NK-92 (cell line): ENCODE measurements around the gene SLC36A1.

Source experiments
- DNase-seq: peaks from one replicate; lab custom pipeline; 2025; ENCODE audit not compliant: unreplicated experiment; lab: John Stamatoyannopoulos, UW

SLC36A1 gene

DNA sequence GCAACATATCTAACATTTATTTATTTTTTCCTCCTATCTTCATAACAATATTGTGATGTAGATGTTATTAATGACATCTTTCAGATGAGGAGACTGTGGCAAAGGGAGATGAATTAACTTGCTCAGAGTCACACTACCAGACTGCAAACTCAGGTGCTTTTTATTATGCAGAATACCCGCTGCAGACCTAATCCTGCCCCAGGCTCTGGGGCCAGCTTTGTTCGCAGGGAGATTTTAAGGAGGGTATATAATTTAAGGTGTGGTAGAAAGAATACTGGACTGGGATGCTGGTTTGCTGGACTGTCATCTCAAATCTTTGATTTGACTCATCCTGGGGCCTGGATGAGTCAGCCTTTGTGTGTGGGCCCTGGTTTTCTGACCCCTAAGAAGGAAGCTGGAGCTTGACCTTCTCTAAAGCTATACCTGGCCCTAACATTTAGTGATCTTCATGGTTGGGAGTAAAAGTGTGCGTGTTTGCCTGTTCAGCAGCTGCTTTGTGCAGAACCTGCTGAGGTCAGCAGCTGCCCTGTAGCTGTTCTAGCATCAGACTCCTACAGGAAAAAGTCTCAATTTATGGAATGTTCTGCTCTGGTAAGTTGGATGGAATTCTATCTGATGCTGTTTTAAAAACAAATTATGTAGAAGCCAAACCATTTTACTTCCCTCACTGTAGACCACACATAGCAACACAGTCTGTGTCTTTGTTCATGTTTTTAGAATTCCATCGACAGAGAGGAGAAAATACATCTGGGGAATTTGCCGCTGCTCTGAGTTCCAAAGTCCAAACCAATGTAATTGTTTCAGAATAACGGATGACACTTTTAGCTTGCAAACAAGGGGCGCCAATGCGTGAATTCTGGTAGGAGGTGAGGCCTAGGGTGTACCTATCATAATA is 4.5 kb downstream of the SLC36A1 start:
- DNase-seq = no peak

DNA sequence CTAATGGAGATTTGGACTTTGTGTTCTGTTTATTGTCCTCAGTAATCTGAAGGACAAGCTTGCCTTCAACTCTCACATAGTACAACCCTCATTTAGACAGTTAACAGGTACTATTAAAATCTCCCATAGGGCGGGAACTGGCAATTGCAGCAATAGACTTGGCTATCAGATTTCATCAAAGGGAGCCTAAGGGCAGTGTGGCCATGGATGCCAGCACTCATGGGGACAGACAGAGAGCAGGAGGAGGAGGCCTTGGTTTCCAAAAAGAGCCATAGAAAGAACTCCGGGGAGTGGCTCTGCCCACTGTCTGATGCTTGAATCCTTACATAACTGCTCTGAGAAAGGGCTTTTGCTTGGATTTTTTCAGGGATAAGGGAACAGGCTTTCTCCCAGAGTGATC is 6.8 kb downstream of the SLC36A1 start:
- DNase-seq = no peak

DNA sequence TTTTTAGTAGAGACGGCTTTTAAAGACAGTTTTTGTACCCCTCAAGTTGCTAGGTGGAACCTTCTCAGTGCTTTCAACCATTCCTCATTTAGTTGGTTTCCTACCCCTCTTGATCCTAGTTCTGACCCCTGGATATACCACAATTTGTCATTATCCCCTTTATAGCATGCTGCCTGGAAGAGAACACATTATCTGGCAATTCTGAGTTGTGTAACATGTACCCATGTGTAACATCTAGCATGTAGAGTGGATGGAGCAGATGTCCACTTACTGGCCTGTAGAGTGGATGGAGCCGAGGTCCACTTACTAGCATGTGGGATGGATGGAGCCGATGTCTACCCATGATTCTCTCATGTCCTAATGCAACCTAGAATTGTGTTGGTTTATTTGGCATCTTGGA is 7.5 kb downstream of the SLC36A1 start:
- no peak for DNase-seq

DNA sequence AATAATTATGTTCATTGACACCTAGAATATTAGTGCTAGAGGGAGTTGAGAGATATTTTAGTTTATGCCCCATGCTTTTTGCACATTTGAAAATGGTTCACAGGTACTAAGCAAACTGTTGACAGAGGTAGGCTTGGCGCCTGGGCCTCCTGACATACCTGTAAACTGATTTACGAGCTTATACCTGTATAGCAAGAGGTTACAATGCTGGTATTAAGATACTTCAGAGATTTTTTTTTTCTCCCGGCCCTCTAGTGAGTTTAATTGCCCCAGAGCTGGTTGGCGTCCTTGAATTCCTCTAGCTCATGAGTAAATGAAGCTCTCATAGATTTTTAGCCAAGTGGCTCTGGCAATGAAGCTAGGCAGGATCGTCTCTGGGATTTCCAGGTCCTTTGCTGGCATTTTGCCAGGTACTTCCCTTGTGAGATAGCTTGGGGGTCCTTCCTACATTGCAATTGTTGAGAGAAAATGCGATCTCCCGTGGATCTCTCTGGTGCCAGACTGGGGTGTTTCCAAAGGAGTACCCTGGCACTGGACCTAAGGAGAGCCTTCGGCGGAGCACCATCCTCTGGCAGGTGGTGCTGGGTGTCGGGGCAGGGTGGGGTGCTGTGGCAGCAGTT is 9.0 kb downstream of the SLC36A1 start:
- no peak for DNase-seq

DNA sequence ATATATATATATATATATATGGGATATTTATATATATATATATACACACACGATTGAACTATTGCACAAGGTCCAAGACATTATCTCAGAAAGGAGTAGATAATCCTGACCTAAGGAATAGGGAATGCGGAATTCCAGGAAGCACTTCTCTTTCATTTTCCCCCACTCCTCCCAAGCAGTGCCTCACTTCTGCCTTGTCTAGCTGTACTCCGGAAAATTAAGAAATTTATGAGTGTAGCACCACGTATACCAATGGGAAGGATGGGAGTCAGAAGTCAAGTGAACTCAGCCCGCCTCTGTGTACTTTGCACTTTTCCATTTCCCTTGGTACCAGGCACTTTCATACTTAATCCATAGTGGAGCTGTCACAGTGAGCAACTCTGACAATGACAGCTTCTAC is 10.9 kb downstream of the SLC36A1 start:
- DNase-seq = no peak

DNA sequence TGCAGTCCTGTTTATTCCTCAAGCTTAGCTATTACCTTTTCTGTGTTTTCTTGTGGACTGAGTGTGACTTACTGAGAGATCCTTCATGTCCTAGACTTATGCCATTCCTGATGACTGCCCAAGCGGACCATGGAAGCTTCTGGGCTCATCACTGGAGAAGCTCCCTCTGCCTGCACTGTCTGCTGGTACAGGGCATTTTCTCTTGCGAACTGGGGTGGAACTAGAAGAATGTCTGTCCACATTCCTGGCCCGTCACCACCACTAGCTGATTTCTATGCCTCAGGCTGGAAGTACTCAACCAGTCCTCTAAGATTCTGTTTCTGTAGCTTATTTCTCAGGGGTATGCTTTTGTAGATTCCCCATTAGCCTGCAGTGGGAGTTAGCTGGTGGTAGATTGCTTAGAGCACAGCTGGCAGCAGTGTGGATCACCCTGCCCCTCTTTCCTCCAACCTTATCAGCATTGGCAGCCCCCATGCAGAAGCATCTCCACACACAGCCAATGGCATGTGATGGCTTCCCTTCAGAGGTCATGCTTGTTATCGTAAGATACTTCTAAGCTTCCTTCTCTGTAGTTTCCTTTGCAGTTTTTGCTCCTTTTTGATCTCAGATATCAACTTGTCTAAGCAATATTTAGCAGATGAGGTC is 12.4 kb downstream of the SLC36A1 start:
- DNase-seq = no peak

DNA sequence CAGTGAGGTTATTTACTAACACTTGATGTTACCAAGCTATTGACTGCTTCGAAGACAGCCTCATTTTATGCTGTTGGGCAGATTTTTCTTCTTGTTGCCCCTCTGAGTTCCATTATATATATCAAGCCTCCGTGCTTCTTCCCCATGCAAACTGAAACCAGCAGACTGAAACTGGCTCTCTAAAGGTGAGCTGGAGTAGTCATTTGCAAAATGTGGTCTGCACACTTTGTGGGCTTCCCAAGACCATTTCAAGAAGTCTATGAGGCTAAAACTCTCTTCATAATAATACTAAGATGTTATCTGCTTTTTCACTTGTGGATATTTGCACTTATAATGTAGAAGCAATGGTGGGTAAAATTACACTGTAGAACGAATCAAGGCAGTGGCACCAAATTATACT is 13.9 kb downstream of the SLC36A1 start:
- no peak for DNase-seq

DNA sequence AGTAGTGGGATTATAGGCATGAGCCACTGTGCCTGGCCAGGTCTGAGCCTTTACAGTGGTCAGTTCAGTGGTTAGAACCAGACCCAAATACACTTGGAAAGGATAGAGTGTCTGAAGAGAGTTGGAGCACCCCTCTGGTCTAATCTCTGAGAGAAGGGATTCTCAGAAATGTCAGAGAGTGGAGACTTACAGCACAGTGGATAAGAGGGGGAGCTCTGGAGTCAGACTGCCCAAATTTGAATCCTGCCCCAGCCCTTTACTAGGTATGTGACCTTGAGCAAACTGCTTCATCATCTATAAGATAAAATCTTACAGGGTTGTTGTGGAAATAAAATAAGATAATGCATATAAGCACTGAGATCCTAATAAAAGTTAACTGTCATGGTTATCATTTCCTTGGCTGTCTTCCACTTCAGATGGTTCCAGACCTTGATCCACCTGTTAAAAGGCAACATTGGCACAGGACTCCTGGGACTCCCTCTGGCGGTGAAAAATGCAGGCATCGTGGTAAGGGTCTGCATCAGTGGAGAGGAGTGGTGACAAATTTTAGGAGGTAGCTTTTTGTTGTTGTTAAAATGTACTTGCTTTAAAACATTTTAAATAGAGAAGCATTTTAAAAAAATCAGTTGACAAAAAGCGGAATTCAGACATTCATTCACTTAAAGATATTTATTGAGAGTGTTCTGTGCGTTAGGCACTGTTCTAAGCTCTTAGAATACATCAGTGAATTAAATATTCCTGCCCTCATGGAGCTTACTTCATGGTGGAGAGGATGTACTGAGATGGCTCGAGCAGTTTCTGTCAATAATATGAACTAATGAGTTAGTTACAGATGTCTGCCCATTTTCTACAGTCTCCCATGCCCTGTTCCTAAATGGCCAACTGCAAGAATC is 16.0 kb downstream of the SLC36A1 start:
- no peak for DNase-seq

DNA sequence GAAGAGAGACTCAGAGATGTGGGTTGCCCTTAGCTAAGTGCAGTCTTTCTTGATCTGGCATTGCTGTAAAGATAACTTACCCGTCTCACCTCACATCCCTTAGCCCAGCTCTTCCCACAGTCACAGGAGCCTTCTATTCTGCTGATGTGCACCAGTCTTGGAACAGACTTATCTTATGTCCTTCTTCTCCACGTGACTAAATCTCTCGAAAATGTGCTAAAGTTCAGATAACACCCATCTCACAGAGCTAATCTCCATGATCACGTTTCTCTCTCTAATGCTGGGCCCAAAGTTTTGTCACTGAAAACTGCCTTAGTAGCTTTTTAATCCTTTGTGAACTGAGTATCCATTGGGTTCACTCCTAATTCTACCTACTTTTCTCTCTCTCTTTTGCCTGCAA is 16.7 kb downstream of the SLC36A1 start:
- DNase-seq = no peak

DNA sequence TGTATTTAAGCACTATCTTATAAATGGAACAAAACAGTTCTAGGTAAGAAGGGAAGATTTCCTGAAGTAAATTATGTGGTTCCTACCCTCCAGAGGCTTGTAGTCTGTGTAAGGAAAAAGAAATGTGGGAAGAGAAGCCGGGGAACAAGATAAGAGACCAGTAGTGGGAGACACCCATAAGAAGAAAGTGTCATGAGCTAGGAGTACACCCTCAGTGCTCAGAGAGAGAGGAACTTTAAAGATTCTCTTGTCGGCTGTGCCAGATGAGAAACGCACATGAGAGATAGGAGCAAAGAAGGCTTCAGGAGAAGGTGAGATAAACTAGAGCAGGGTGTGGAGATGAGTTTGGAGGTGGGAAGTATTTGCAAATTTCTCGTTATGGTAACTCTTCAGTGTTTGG is 18.1 kb downstream of the SLC36A1 start:
- no peak for DNase-seq

DNA sequence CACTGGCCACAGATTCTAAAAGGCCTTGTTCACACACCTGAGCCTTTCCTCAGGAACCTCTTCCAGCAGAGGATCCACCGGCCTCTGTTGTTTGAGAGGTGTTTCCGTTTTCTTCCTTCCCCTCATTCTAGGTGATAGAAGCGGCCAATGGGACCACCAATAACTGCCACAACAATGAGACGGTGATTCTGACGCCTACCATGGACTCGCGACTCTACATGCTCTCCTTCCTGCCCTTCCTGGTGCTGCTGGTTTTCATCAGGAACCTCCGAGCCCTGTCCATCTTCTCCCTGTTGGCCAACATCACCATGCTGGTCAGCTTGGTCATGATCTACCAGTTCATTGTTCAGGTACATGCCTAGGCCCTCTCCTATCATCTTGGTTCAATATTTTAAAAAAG is 20.2 kb downstream of the SLC36A1 start:
- DNase-seq = no peak

DNA sequence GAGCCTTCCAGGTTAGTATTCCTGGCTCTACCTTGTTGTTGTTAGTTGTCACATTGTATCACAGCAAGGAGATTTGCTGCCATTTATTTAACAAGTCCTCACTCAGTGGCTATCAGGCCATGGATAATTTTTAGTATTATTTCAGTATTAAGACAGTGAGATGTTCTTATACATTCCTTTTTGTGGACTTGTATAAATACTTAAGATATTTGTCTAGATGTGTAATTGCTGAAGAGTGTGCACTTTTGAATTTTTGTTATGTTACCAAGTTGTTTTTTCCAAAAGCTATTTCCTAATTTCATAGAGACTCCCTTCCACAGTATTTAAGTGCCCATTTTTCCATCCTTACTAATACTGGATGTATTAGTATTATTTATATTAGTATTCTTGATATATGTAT is 22.0 kb downstream of the SLC36A1 start:
- no peak for DNase-seq

DNA sequence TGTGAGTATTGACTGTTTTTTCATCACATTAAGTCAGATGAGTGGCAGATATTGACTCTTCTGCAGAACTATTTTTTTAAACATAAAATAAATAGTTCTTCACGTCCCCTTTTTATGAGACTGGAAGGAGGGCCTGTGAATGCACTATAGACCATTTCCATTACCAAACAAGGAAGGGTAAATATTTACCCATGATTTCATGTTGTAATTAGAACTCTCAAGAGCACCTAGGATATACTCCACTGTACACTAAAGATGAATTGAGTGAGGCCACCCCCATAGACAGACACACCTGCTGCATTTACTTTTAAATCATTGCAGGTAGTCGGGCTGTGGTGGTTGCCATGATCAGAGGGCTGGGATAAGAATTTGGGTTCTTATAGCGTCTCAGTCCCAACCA is 22.6 kb downstream of the SLC36A1 start:
- DNase-seq = no peak

DNA sequence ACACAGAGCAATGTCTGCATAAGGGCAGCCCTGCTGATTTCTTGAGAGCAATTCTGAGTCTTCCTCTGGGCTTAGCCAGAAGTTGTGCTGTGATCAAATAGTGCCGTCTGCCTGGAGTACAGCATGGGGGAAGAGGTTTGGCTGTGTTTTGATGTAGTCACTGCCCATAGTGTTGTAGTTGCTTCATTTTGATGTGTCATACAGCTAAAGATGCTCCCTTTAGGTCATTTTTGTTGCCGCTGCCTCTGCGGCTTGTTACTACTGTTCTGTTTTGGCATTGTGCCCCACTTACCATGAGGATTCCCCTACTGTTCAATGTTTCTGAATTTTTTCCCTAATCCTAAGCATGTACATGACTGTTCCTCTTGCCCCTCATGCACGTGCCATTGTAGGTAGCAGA is 23.0 kb downstream of the SLC36A1 start:
- DNase-seq = no peak

DNA sequence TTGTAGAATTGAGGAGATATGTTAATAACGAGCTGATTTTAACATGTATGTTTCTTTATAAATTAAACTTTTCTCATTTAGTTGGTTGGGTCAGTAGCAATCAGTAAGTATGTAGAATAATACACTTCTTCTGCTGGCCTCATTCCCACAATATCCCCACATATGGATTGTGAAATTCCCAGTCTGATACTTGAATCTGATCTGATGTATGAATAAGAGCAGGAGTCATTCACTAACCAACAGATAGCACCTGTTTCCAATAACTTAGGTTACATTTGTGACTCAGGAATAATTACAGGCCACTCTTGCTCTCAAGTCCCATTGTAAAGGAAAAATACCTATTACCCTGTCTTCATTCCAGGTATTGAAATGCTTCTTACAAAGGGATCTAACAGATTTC is 23.9 kb downstream of the SLC36A1 start:
- no peak for DNase-seq

DNA sequence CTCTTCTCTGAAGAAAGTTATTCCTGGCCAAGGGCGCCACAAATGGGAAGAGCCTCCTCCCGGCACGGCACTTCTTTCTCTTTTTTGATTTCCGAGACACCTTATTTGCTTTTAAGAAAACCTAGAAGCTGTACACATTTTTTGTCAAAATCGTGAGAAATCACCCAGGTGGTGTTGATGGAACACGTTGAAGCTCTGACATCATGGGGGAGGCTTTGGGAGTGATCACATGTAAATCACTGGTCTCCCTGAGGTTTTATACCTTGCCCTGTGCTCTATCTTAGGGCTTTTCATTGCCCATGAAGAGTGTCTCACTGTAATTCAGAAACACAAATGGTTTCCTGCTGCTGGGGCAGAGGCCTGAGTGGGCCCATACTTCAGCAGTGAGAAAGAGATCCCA is 27.4 kb downstream of the SLC36A1 start:
- no peak for DNase-seq

DNA sequence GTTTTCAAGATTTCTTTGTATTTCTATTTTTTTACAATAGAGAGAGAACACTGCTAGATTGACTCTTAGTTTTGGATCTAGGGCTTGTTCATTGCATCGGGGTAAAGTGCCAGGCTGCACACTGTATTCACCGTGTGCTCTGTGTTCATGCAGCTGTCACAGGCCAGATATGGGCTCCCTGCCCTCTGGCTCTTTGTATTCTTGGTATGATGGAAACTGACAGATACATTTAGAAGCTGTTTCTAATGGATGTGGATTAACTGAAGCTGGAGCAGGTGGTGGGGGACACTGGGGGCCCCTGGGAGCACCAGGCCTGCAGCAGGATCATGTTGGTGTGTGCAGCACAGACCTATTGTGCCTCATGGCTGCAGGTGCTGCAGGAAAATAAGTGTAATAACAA is 28.0 kb downstream of the SLC36A1 start:
- DNase-seq = no peak

DNA sequence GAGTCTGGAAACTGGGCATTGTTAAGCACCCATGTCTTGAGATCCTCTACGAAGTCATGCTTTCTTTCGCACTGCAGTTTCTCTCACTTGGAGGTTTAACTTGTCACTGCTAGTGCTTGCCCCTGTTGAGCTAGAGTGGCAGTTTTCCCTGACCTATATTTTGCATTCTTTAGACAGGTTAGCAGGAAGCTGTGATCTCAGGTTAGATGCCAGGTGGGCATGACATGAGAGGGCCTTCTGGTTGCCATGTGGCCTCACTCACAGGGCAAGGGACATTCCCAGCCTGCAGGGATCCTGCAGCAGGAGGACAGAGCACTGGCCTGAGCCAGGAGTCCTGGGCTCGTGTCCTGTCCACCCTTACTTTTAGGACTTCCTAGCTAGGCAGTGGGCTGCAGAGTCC is 28.6 kb downstream of the SLC36A1 start:
- no peak for DNase-seq

DNA sequence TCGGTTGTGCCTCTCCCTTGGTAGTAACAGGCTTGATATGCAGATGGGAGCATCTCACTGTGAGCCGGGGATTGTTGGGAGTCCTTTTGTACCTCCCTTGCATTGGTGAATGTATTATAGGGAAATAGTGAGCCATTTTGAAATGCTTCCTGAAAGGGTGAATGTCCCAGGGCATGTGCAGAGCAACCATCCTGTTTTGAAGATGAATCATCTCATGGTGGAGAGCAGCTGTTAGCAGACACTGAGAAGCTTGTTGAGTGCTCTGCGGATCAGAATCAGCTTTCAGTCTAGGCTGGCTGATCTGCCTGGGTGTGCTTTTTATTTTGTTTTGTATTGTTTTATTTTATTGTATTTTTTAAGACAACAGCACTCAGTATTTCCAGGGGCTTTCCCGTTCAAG is 29.7 kb downstream of the SLC36A1 start:
- DNase-seq = no peak

DNA sequence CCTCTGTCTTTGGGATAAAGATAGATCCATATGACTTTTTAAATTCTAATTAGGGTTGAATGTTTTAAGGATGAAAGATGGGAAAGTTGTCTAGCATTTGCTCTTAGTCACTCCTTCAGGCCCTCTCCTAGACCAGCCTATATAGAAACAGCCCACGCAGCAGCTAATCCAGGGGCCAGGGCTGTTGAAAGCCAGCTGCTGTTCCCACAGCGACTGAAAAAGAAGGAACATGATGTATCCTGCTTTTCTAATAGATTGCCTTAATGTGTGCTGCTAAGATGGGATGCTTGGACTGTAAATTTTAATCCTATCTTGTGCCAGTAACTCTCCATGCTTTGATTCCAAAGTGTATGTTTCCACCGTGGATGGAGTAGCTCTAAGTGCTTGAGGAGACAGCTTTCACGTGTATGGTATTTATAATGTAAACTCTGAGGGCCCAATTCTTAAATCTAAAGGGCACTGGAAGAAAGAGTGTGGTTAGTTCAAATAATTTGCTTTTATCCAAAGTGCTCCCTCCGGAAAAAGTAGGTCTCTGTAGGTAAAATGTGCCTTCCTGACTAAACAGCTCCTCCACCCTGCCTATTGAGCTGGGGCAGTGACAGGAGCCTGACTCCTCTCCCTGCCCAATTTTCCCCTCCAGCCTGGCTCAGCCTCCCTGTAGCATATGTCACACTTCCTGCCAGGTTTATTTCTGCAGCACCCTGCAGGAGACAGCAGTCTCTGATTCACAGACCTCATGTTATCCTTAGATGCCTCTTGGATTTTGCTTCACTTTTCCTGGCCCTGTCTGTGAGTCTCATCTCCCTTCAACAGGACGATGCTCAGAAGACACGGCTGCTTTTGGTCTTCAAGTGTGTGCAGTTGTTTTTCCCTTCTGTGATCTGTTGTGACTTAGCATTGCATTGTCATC is 33.2 kb downstream of the SLC36A1 start:
- DNase-seq = no peak
